Fibroblast of the aortic adventitia (primary cell): ENCODE data around the gene CUX1. TPM values are rescaled to one million over a fixed set of nuclear protein-coding genes. Genes with fewer than 3 reads are reported as not detected.
"Not testable (repeated sequence)": the region's sequence is repeated elsewhere in the genome, so short reads cannot be mapped to it uniquely, and the experiment has no call there.

Experiments
- DNase-seq: peaks from one replicate; pipeline ENCODE4 v3.0.0-alpha.2; 2010; ENCODE audit warnings: low read depth
- H3K4me3 ChIP-seq: 2 replicates; pipeline ENCODE4 v1.5.1; 2011; ENCODE audit warnings: low read depth, mild to moderate bottlenecking, control low read depth, low read length, moderate library complexity
- total RNA-seq: library from RNA; depleted of rRNA; stranded (reverse); fragments of >200 nt; gene quantifications from 2 replicates; pipeline ENCODE4 v1.2.3, GENCODE V29; 2012; ENCODE audit warnings: low replicate concordance
- TF ChIP-seq, protein P1 (sequence below): IDR thresholded peaks from 2 replicates; pipeline ENCODE4 v1.5.1; 2011; ENCODE audit warnings: mild to moderate bottlenecking, low read length, control low read depth, inconsistent platforms; ENCODE audit not compliant: insufficient read depth

The CUX1 gene
- total RNA-seq, 1 donor: 44.2 TPM

DNA sequence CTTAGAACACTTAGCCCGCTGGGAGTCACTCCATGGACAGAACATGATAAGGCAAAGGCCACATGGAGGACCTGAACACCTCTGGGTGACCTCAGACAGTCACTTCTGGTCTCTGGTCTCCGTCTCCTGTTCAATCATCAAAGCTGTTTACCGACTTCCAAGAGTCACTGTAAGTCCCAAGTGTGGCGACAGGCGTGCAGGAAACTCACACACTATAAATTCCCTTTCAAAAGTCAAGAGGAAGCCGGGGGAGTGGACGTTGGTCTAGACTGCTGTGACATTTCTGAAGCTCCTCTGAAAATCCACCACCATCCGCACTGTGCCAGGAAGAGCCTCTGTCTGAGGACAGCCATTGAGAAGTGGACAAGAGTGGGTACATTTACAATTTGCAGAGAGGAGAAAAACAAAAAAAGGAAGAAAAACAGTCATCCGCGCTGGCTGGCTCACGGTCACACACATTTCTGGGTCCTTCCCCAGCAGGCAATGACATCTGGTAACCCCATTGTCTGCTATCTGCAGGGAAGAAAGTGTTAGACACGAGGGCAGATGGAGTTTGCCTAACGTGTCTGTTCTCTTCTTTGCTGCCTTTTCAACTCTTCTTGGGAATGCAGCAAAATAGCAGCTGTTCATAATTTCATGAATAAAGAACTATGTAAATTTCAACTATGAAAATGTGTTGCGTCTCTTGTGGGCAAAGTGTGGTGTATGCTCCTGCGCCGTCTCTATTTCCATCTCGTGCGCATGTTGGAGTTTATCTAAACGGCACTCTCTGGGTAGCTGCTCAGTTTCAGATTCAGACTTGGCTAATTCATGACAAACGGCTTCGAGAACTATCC lies 32.9 kb upstream of the CUX1 start:
- H3K4me3 ChIP-seq: no peak overlapping the region
- peak; percentile 55 for DNase-seq
- TF ChIP-seq, protein P1, sequence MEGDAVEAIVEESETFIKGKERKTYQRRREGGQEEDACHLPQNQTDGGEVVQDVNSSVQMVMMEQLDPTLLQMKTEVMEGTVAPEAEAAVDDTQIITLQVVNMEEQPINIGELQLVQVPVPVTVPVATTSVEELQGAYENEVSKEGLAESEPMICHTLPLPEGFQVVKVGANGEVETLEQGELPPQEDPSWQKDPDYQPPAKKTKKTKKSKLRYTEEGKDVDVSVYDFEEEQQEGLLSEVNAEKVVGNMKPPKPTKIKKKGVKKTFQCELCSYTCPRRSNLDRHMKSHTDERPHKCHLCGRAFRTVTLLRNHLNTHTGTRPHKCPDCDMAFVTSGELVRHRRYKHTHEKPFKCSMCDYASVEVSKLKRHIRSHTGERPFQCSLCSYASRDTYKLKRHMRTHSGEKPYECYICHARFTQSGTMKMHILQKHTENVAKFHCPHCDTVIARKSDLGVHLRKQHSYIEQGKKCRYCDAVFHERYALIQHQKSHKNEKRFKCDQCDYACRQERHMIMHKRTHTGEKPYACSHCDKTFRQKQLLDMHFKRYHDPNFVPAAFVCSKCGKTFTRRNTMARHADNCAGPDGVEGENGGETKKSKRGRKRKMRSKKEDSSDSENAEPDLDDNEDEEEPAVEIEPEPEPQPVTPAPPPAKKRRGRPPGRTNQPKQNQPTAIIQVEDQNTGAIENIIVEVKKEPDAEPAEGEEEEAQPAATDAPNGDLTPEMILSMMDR: no peak

DNA sequence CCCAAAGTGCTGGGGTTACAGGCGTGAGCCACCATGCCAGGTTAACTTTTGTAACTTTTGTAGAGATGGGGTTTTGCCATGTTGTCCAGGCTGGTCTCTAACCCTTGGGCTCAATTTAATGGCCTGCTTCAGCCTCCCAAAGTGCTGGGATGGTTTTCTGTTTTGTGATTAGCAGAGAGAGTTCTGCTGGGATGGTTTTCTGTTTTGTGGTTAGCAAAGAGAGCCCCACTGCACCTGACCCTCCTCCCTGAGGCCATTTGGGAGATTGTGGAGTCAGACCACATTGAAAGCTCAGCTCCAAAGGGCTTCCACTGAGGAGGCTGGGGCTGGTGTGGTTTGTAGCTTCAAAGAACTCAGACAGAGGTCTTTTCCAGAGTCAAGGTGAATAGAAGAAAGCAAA lies 29.6 kb upstream of the CUX1 start:
- no peak overlapping the region for H3K4me3 ChIP-seq
- no peak for DNase-seq
- TF ChIP-seq, protein P1: no peak

DNA sequence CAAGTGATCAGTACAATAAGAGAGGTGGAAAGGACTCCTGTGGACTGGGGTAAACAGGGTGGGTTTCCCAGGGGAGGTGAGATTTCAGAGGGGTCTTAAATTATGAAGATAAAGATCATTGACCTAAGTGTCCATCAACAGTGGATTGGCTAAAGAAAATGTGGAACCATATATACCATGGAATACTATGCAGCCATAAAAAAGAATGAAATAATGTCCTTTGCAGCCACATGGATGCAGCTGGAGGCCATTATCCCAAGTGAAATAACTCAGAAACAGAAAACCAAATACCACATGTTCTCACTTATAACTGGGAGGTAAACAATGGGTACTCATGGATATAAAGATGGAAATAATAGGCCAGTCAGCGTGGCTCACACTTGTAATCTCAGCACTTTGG lies 28.9 kb upstream of the CUX1 start:
- TF ChIP-seq, protein P1: no peak
- DNase-seq: no peak
- H3K4me3 ChIP-seq: no peak overlapping the region

DNA sequence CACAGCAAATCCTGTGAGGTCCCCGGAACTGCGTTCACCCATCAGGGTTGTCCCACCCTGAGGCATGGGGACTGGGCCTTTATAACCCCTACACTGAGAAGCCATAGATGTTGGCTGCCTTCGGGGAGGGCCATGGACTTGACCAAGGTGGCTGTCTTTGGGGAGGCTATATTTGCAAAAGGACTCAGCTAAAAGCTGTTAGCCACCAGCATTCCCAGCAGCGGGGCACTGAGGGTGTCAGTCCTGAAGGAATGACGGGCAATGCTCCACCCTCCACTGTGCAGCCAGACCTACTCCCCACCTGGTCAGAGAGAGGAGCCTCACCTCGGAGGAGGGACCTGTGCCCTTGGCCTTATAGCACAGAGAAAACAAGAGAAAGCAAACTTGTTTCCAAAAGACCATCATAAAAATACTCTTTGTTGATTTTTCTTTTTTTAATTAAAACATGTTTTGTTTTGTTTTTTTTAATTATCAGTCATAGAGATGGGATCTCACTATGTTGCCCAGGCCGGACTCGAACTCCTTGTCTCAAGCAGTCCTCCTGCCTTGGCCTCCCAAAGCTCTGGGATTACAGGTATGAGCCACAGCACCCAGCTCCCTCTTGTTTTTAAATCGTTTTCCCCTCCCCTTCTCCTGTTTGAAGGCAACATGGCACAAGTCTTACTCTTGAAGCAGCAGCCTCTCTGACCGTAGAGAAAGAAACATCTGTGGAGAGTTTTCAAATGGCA lies 26.7 kb upstream of the CUX1 start:
- TF ChIP-seq, protein P1: no peak
- H3K4me3 ChIP-seq: no peak overlapping the region
- DNase-seq: no peak

DNA sequence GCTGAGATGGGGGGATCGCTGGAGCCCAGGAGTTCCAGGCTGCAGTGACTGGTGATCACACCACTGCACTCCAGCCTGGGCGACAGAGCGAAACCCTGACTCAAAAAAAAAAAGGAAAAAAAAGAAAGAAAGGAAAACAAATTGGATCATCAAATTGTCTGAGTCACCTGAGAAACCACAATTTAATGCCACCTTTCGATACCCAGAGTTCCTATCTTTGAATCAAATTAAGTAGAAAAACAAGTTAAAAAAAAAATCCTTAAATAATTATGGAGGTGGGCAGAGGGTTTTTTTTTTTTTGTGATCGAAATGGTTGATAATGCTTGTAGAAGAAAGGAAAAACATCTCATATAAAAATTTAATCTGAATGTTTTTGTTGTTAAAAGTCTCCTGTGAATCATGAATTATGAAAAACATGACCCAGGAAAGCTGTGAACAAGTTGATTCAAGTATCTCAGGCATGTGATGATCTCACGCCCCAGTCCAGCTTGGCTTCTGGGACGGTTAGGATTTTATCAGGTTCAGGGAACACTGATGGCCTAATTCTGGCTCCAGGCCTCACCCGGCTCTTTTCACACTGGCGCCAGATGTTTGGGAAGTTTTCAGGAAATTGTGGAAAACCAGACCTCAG lies 25.3 kb upstream of the CUX1 start:
- H3K4me3 ChIP-seq: no peak overlapping the region
- DNase-seq: peak; percentile 75
- TF ChIP-seq, protein P1: no peak

DNA sequence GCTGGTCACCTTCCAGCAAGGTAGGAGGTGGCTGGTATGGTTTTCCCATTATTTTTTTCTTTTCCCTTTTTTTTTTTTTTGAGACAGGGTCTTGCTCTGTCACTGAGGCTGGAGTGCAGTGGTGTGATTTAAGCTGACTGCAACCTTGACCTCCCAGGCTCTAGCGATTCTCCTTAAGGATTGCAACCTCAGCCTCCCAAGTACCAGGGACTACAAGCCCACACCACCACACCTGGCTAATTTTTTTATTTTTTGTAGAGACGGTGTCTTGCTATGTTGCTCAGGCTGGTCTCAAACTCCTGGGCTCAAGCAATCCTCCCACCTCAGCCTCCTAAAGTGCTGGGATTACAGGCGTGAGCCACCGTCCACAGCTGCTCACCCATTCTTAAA lies 24.7 kb upstream of the CUX1 start:
- not testable (repeated sequence) for H3K4me3 ChIP-seq, DNase-seq

DNA sequence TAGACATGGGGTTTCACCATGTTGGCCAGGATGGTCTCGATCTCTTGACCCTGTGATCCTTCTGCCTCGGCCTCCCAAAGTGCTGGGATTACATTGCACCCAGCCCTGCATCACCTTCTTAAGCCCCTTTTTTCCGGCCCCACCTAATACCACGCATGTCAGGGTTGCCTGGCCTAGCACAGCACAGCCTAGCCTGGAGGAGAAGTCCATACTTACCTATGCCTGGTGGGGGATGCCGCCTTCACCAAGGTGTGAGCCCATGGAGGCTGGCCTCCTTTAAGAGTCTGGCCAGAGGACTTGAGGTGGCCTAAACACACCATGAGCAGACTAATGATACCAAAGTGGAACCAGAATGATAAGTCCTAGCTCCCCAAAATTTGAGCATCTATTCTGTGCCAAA lies 22.0 kb upstream of the CUX1 start:
- TF ChIP-seq, protein P1: no peak
- no peak overlapping the region for H3K4me3 ChIP-seq
- DNase-seq: no peak

DNA sequence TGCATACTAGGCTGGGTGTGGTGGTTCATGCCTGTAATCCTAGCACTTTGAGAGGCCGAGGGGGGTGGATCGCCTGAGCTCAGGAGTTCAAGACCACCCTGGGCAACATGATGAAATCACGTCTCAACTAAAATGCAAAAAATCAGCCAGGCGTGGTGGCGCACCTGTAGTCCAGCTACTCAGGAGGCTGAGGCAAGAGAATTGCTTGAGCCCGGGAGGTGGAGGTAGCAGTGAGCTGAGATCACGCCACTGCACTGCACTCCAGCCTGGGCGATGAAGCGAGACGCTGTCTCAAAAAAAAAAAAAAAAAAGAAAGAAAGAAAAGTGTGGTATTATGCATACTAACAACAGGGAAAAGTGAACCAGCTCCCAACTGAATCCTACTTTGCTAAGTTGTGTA lies 19.3 kb upstream of the CUX1 start:
- H3K4me3 ChIP-seq, DNase-seq: not testable (repeated sequence)
